SK-N-SH treated with all-trans-retinoic acid at 6 μM for 48 hours (cell line): ENCODE data around the gene CANT1.

ENCODE experiments used
- ATAC-seq: fragments of 200-7000 bp; cut with Tn5 transposase; 3 replicates; pipeline ENCODE4 v1.9.1; 2020; ENCODE audit warnings: mild to moderate bottlenecking, moderate library complexity
- ARNTL ChIP-seq: fragments of 450-650 bp; formaldehyde crosslinking; IDR thresholded peaks from 2 replicates; pipeline ENCODE4 v1.5.0; 2020; ENCODE audit warnings: low read depth, mild to moderate bottlenecking, moderate library complexity, borderline replicate concordance
- CREB5 ChIP-seq: fragments of 250-450 bp; sonication (Bioruptor Pico); IDR thresholded peaks from 2 replicates; pipeline ENCODE4 v1.5.1; 2020; ENCODE audit warnings: low read depth, mild to moderate bottlenecking, moderate library complexity
- GLIS3 ChIP-seq: fragments of 250-450 bp; sonication (Bioruptor Pico); IDR thresholded peaks from 2 replicates; pipeline ENCODE4 v1.5.0; 2020; ENCODE audit warnings: mild to moderate bottlenecking, moderate library complexity
- ISL1 ChIP-seq: fragments of 250-450 bp; sonication (Bioruptor Pico); IDR thresholded peaks from 2 replicates; pipeline ENCODE4 v2.1.2; 2022; ENCODE audit warnings: mild to moderate bottlenecking, moderate library complexity
- OSR1 ChIP-seq: fragments of 250-450 bp; sonication (Bioruptor Pico); IDR thresholded peaks from 2 replicates; pipeline ENCODE4 v1.8.0; 2022; ENCODE audit warnings: moderate library complexity, mild to moderate bottlenecking, inconsistent platforms
- PPARA ChIP-seq: fragments of 250-450 bp; sonication (Bioruptor Pico); IDR thresholded peaks from 2 replicates; pipeline ENCODE4 v1.5.0; 2020; ENCODE audit warnings: mild to moderate bottlenecking, borderline replicate concordance
- TCF4 ChIP-seq: fragments of 250-450 bp; sonication (Bioruptor Pico); IDR thresholded peaks from 2 replicates; pipeline ENCODE4 v1.8.0; 2021; ENCODE audit warnings: mild to moderate bottlenecking, moderate library complexity, borderline replicate concordance
- TOX ChIP-seq: fragments of 250-450 bp; sonication (Bioruptor Pico); IDR thresholded peaks from 2 replicates; pipeline ENCODE4 v1.8.0; 2021; ENCODE audit warnings: mild to moderate bottlenecking, moderate library complexity, borderline replicate concordance
- ZC3H10 ChIP-seq: fragments of 250-450 bp; sonication (Bioruptor Pico); IDR thresholded peaks from 2 replicates; pipeline ENCODE4 v1.5.1; 2021; ENCODE audit warnings: mild to moderate bottlenecking, moderate library complexity
- ZFP30 ChIP-seq: fragments of 450-650 bp; formaldehyde crosslinking; IDR thresholded peaks from 2 replicates; pipeline ENCODE4 v1.5.0; 2022; ENCODE audit warnings: mild to moderate bottlenecking, moderate library complexity
- ZNF70 ChIP-seq: fragments of 450-650 bp; formaldehyde crosslinking; IDR thresholded peaks from 2 replicates; pipeline ENCODE4 v1.5.0; 2020; ENCODE audit warnings: mild to moderate bottlenecking, moderate library complexity
- ZNF8 ChIP-seq: fragments of 450-650 bp; formaldehyde crosslinking; IDR thresholded peaks from 2 replicates; pipeline ENCODE4 v1.5.0; 2020; ENCODE audit warnings: mild to moderate bottlenecking, moderate library complexity
- TF ChIP-seq, protein P1 (sequence below): fragments of 250-450 bp; sonication (Bioruptor Pico); IDR thresholded peaks from 2 replicates; pipeline ENCODE4 v1.8.0; 2021; ENCODE audit warnings: low read depth, mild to moderate bottlenecking, moderate library complexity, borderline replicate concordance
- TF ChIP-seq, protein P2 (sequence below): fragments of 250-450 bp; sonication (Bioruptor Pico); IDR thresholded peaks from 2 replicates; pipeline ENCODE4 v1.8.0; 2020; ENCODE audit warnings: mild to moderate bottlenecking, moderate library complexity, borderline replicate concordance
- TF ChIP-seq, protein P3 (sequence below): fragments of 250-450 bp; sonication (Bioruptor Pico); IDR thresholded peaks from 2 replicates; pipeline ENCODE4 v1.5.0; 2020; ENCODE audit warnings: mild to moderate bottlenecking, moderate library complexity

The CANT1 gene

GRCh38 chr17:78957128-78957527 lies 52.4 kb downstream of the CANT1 start:
- TF ChIP-seq OSR1 (CRISPR knock-in tag) (no peak), ZNF8 (CRISPR knock-in tag) (no peak)
- TF ChIP-seq, protein P1, sequence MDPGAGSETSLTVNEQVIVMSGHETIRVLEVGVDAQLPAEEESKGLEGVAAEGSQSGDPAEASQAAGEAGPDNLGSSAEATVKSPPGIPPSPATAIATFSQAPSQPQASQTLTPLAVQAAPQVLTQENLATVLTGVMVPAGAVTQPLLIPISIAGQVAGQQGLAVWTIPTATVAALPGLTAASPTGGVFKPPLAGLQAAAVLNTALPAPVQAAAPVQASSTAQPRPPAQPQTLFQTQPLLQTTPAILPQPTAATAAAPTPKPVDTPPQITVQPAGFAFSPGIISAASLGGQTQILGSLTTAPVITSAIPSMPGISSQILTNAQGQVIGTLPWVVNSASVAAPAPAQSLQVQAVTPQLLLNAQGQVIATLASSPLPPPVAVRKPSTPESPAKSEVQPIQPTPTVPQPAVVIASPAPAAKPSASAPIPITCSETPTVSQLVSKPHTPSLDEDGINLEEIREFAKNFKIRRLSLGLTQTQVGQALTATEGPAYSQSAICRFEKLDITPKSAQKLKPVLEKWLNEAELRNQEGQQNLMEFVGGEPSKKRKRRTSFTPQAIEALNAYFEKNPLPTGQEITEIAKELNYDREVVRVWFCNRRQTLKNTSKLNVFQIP (CRISPR knock-in tag) = no peak
- TF ChIP-seq, all 23 proteins: peak for 0
- no peak for ATAC-seq

DNA sequence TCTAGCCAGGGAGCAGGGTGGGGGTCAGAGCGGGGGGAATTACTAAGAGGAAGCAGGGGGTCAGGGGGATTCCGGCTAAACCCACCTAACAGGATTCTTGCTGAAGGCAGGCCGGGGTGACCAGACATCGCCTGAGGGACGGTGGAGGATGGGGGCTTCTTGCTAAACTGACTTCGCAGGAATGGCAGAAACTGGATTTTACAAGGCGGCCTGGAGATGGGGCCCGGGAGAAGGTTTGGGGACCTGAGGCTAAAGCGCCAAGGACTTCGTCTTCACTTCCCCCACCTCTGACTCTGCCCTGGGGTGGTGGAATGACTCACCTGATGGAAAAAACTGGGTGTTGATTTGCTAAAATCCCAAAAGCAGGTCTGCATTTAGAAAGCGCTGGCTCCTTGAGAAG lies 53.3 kb downstream of the CANT1 start:
- TF ChIP-seq GLIS3 (no peak), CREB5 (CRISPR knock-in tag) (no peak), ISL1 (CRISPR knock-in tag) (no peak), TCF4 (no peak), TOX (CRISPR knock-in tag) (no peak), ZNF70 (CRISPR knock-in tag) (no peak), ZNF8 (CRISPR knock-in tag) (no peak)
- TF ChIP-seq, protein P2, sequence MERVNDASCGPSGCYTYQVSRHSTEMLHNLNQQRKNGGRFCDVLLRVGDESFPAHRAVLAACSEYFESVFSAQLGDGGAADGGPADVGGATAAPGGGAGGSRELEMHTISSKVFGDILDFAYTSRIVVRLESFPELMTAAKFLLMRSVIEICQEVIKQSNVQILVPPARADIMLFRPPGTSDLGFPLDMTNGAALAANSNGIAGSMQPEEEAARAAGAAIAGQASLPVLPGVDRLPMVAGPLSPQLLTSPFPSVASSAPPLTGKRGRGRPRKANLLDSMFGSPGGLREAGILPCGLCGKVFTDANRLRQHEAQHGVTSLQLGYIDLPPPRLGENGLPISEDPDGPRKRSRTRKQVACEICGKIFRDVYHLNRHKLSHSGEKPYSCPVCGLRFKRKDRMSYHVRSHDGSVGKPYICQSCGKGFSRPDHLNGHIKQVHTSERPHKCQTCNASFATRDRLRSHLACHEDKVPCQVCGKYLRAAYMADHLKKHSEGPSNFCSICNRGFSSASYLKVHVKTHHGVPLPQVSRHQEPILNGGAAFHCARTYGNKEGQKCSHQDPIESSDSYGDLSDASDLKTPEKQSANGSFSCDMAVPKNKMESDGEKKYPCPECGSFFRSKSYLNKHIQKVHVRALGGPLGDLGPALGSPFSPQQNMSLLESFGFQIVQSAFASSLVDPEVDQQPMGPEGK (CRISPR knock-in tag) = no peak
- TF ChIP-seq, protein P1 (CRISPR knock-in tag) = no peak
- TF ChIP-seq, all 23 proteins: peak for 0
- no peak for ATAC-seq

- no peak for ATAC-seq
- TF ChIP-seq TCF4 (no peak), ZNF8 (CRISPR knock-in tag) (no peak), ZFP30 (CRISPR knock-in tag) (no peak)
Measured at GRCh38 chr17:78954684-78955083, 54.9 kb downstream of the CANT1 start.

DNA sequence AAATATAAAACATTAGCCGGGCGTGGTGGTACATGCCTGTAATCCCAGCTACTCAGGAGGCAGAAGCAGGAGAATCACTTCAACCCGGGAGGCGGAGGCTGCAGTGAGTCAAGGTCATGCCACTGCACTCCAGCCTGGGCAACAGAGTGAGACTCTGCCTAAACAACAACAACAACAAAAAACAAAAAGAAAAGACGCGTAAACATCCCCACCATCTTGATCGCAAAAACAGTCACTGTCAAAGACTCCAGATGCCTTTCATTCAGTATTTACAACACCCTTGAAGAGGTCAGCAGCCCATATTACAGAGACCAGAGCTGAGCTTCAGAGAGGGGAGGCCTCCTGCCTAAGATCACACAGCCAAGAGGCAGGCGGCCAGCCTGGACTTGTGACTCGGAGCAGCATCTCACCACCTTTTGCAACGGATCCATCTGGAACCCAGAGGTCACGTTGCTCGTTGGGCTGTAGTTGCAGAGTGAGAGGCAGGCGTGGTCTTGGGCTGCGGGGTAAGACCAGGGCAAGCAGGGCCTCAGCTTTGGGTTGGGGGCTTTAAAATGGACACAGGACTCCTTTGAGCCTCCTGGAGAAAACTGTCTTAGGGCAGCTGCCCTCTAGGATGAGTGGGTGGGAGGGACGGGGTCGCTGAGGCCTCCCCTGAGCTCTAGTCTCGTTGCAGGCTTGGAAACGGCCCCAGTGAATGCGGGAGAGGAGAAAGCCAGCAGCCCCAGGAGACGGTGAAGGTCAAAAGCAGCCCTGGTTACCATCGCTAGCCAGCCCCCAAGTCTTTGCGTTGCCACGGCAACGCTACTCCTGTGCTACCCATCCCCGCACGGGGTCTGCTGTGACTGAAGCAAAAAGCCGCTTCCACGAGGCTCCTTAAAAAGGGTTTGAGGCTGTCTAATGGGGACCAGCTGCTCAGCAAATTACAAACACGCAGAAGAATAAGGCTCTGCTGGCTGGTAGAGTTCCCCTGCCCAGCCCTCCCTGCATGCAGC lies 55.9 kb downstream of the CANT1 start:
- ATAC-seq = no peak
- no peak for TF ChIP-seq PPARA (CRISPR knock-in tag)
- TF ChIP-seq TOX (CRISPR knock-in tag) = no peak
- no peak for TF ChIP-seq ARNTL (CRISPR knock-in tag)

GRCh38 chr17:78952706-78953105 lies 56.9 kb downstream of the CANT1 start:
- no peak for ATAC-seq
- no peak for TF ChIP-seq ZNF8 (CRISPR knock-in tag)
- no peak for TF ChIP-seq ARNTL (CRISPR knock-in tag)

DNA sequence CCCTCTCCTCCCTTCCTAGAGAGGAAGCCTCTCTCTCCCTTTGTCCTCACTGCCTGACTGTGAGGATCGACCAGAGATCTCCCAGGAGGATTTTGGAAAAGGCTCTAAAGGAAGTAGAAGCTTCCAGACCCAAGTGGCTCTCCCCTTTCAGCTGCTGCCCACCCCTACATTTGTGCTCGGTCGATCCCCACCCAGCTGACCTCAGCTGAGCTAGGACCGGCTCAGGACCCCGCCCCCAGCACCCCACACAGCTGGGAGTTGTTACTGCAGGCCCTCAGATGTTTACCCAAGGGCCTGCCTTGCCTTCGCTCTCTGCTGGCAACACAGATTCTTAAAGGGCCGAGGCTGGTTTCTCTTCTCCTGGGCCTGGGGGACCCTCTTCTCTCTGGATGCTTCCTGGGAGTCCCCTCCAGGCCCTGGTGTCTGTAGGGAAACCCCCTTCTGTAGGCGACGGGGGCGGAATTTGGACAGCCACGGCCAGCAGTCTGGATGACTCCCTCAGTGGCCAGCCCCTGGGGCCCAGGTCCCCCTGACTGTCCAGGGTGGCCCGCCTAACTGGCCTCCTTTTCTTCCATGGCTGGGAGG lies 57.5 kb downstream of the CANT1 start:
- no peak for TF ChIP-seq ZC3H10
- no peak for TF ChIP-seq TCF4
- TF ChIP-seq, protein P3, sequence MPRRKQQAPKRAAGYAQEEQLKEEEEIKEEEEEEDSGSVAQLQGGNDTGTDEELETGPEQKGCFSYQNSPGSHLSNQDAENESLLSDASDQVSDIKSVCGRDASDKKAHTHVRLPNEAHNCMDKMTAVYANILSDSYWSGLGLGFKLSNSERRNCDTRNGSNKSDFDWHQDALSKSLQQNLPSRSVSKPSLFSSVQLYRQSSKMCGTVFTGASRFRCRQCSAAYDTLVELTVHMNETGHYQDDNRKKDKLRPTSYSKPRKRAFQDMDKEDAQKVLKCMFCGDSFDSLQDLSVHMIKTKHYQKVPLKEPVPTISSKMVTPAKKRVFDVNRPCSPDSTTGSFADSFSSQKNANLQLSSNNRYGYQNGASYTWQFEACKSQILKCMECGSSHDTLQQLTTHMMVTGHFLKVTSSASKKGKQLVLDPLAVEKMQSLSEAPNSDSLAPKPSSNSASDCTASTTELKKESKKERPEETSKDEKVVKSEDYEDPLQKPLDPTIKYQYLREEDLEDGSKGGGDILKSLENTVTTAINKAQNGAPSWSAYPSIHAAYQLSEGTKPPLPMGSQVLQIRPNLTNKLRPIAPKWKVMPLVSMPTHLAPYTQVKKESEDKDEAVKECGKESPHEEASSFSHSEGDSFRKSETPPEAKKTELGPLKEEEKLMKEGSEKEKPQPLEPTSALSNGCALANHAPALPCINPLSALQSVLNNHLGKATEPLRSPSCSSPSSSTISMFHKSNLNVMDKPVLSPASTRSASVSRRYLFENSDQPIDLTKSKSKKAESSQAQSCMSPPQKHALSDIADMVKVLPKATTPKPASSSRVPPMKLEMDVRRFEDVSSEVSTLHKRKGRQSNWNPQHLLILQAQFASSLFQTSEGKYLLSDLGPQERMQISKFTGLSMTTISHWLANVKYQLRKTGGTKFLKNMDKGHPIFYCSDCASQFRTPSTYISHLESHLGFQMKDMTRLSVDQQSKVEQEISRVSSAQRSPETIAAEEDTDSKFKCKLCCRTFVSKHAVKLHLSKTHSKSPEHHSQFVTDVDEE (CRISPR knock-in tag) = no peak
- no peak for ATAC-seq
